WTC11 (cell line): ENCODE data around the gene ARHGEF1. TPM values are rescaled to one million over a fixed set of nuclear protein-coding genes. Genes with fewer than 3 reads are reported as not detected.

ENCODE experiments used
- ATAC-seq: fragments of 200-7000 bp; cut with Tn5 transposase; 2 replicates; pipeline ENCODE4 v1.10.0; 2021; ENCODE audit warnings: mild to moderate bottlenecking, moderate library complexity
- CTCF ChIA-PET: fragments of 300-600 bp; sonication (Branson Sonifier 250); formaldehyde crosslinking; loops from one replicate; lab custom pipeline; 2021; ENCODE audit warnings: antibody characterized with exemption; lab: Charles Lee
- POLR2A ChIA-PET: fragments of 350-600 bp; sonication (Branson Sonifier 250); formaldehyde crosslinking; loops from one replicate; lab custom pipeline; 2021; ENCODE audit warnings: antibody characterized with exemption; lab: Charles Lee
- DNase-seq: peaks from one replicate; pipeline ENCODE4 v3.0.0; 2021; ENCODE audit warnings: low spot score
- H3K27ac Mint-ChIP-seq: 2 replicates; pipeline ENCODE4 v1.8.0; 2021; ENCODE audit warnings: mixed read lengths
- H3K27me3 Mint-ChIP-seq: 2 replicates; pipeline ENCODE4 v1.8.0; 2021; ENCODE audit warnings: low read depth, mild to moderate bottlenecking, moderate library complexity, mixed read lengths
- H3K36me3 Mint-ChIP-seq: 2 replicates; pipeline ENCODE4 v1.8.0; 2021; ENCODE audit warnings: mixed read lengths
- H3K4me1 Mint-ChIP-seq: 2 replicates; pipeline ENCODE4 v1.8.0; 2022; ENCODE audit warnings: mixed read lengths
- H3K4me3 Mint-ChIP-seq: 2 replicates; pipeline ENCODE4 v1.8.0; 2021; ENCODE audit warnings: mild to moderate bottlenecking, moderate library complexity, mixed read lengths
- H3K9me3 Mint-ChIP-seq: 2 replicates; pipeline ENCODE4 v1.8.0; 2021; ENCODE audit warnings: mixed read lengths
- CBFB ChIP-seq: sonication (generic); formaldehyde crosslinking; IDR thresholded peaks from 2 replicates; pipeline ENCODE4 v1.8.1; 2022; ENCODE audit warnings: mild to moderate bottlenecking, low read depth, missing genetic modification reagents
- FOXJ3 ChIP-seq: sonication (generic); formaldehyde crosslinking; IDR thresholded peaks from 2 replicates; pipeline ENCODE4 v1.9.0; 2021; ENCODE audit warnings: missing genetic modification reagents, mild to moderate bottlenecking, borderline replicate concordance
- FOXP1 ChIP-seq: sonication (generic); formaldehyde crosslinking; IDR thresholded peaks from 2 replicates; pipeline ENCODE4 v1.8.0; 2022; ENCODE audit warnings: missing genetic modification reagents, mild to moderate bottlenecking, moderate library complexity, borderline replicate concordance
- GABPB1 ChIP-seq: sonication (generic); formaldehyde crosslinking; IDR thresholded peaks from 2 replicates; pipeline ENCODE4 v1.8.1; 2023; ENCODE audit warnings: mild to moderate bottlenecking, missing genetic modification reagents
- JAZF1 ChIP-seq: fragments of 250-450 bp; sonication (Bioruptor Pico); IDR thresholded peaks from 2 replicates; pipeline ENCODE4 v1.9.0; 2021; ENCODE audit warnings: moderate library complexity, mild to moderate bottlenecking, inconsistent platforms
- OVOL2 ChIP-seq: fragments of 250-450 bp; sonication (Bioruptor Pico); IDR thresholded peaks from 2 replicates; pipeline ENCODE4 v1.9.0; 2021; ENCODE audit warnings: mild to moderate bottlenecking, borderline replicate concordance
- SOX15 ChIP-seq: fragments of 250-450 bp; sonication (Bioruptor Pico); IDR thresholded peaks from 2 replicates; pipeline ENCODE4 v1.9.0; 2021; ENCODE audit warnings: mild to moderate bottlenecking
- TP53 ChIP-seq: sonication (generic); formaldehyde crosslinking; IDR thresholded peaks from 2 replicates; pipeline ENCODE4 v1.8.1; 2023; ENCODE audit warnings: mild to moderate bottlenecking, missing genetic modification reagents
- ZNF396 ChIP-seq: fragments of 250-450 bp; sonication (Bioruptor Pico); IDR thresholded peaks from 2 replicates; pipeline ENCODE4 v1.8.0; 2021; ENCODE audit warnings: mild to moderate bottlenecking, moderate library complexity, borderline replicate concordance
- total RNA-seq: library from RNA; stranded (reverse); gene quantifications from 3 replicates; pipeline ENCODE4 v1.2.3, GENCODE V29; 2021
- TF ChIP-seq, protein P1 (sequence below): fragments of 250-450 bp; sonication (Bioruptor Pico); IDR thresholded peaks from 2 replicates; pipeline ENCODE4 v1.9.0; 2021; ENCODE audit warnings: mild to moderate bottlenecking, borderline replicate concordance
- TF ChIP-seq, protein P2 (sequence below): sonication (generic); formaldehyde crosslinking; conservative IDR thresholded peaks from 2 replicates; pipeline ENCODE4 v1.8.1; 2022; ENCODE audit warnings: mild to moderate bottlenecking, missing genetic modification reagents
- TF ChIP-seq, protein P3 (sequence below): sonication (generic); formaldehyde crosslinking; IDR thresholded peaks from 2 replicates; pipeline ENCODE4 v1.8.1; 2022; ENCODE audit warnings: low read depth, mild to moderate bottlenecking, moderate library complexity, missing genetic modification reagents, borderline replicate concordance
- TF ChIP-seq, protein P4 (sequence below): sonication (generic); formaldehyde crosslinking; IDR thresholded peaks from 2 replicates; pipeline ENCODE4 v1.8.0; 2022; ENCODE audit warnings: mild to moderate bottlenecking, missing genetic modification reagents
- TF ChIP-seq, protein P5 (sequence below): fragments of 250-450 bp; sonication (Bioruptor Pico); IDR thresholded peaks from 2 replicates; pipeline ENCODE4 v1.9.0; 2021; ENCODE audit warnings: mild to moderate bottlenecking
- TF ChIP-seq, protein P6 (sequence below): fragments of 250-450 bp; sonication (Bioruptor Pico); conservative IDR thresholded peaks from 2 replicates; pipeline ENCODE4 v1.9.0; 2021; ENCODE audit warnings: mild to moderate bottlenecking
- TF ChIP-seq, protein P7 (sequence below): sonication (generic); formaldehyde crosslinking; IDR thresholded peaks from 2 replicates; pipeline ENCODE4 v1.8.0; 2022; ENCODE audit warnings: mild to moderate bottlenecking, missing genetic modification reagents

ARHGEF1 gene
- total RNA-seq, 1 experiment from 2014 or later, result 102 TPM

DNA sequence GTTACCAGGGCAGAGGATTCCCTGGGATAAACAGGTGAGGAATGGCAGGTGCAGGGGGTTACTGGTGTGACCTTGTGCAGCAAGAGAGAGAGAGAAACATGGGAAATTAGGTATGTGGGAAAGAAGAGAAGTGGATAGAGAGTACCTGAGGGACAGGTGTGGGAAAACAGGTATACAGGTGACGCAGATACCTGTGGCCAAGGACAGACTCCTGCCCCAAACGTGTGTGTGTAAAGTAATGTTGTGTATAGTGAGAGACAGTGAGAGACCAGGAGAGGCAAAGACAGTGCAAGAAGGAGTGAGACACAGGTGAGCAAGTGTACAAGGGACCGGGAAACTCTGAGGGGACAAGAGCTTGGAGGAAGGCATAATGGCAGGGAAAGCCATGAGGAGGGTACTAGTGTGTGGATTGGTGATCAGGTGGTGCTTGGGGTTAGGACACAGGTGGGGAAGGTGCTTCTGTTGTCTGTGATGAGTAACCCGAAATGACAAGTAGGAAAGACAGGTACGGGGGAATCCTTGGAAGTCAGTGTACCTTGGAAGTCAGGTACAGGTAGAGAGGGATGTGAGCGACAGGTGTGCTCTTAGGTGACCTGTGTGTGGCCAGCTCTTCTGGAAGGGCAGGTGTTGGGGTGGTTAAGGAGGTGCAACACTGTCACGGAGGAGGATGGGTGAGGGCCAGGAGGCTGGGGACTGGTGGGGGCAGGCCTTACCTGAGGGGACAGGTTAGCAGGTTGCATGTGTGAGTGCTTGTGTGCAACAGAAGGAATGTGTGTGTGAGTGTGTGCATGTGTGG, 42.4 kb downstream of the ARHGEF1 start:
- Mint-ChIP-seq H3K27ac (no peak overlapping the region), H3K4me1 (peaks cover 22% of the 10 kb centered on the region), H3K4me3 (no peak overlapping the region), H3K9me3 (no peaks in the 10 kb centered on the region), H3K27me3 (peaks cover 19% of the 10 kb centered on the region), H3K36me3 (no peaks in the 10 kb centered on the region)
- POLR2A ChIA-PET, result no interaction called here
- ATAC-seq (no peak), DNase-seq (no peak)
- CTCF ChIA-PET, result no interaction called here
- TF ChIP-seq SOX15 (CRISPR knock-in tag) (no peak), GABPB1 (CRISPR knock-in tag) (no peak), JAZF1 (CRISPR knock-in tag) (no peak), OVOL2 (CRISPR knock-in tag) (no peak), TP53 (no peak), CBFB (CRISPR knock-in tag) (no peak), ZNF396 (CRISPR knock-in tag) (no peak)
- TF ChIP-seq, protein P1, sequence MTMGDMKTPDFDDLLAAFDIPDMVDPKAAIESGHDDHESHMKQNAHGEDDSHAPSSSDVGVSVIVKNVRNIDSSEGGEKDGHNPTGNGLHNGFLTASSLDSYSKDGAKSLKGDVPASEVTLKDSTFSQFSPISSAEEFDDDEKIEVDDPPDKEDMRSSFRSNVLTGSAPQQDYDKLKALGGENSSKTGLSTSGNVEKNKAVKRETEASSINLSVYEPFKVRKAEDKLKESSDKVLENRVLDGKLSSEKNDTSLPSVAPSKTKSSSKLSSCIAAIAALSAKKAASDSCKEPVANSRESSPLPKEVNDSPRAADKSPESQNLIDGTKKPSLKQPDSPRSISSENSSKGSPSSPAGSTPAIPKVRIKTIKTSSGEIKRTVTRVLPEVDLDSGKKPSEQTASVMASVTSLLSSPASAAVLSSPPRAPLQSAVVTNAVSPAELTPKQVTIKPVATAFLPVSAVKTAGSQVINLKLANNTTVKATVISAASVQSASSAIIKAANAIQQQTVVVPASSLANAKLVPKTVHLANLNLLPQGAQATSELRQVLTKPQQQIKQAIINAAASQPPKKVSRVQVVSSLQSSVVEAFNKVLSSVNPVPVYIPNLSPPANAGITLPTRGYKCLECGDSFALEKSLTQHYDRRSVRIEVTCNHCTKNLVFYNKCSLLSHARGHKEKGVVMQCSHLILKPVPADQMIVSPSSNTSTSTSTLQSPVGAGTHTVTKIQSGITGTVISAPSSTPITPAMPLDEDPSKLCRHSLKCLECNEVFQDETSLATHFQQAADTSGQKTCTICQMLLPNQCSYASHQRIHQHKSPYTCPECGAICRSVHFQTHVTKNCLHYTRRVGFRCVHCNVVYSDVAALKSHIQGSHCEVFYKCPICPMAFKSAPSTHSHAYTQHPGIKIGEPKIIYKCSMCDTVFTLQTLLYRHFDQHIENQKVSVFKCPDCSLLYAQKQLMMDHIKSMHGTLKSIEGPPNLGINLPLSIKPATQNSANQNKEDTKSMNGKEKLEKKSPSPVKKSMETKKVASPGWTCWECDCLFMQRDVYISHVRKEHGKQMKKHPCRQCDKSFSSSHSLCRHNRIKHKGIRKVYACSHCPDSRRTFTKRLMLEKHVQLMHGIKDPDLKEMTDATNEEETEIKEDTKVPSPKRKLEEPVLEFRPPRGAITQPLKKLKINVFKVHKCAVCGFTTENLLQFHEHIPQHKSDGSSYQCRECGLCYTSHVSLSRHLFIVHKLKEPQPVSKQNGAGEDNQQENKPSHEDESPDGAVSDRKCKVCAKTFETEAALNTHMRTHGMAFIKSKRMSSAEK (CRISPR knock-in tag), result no peak
- TF ChIP-seq, protein P2, sequence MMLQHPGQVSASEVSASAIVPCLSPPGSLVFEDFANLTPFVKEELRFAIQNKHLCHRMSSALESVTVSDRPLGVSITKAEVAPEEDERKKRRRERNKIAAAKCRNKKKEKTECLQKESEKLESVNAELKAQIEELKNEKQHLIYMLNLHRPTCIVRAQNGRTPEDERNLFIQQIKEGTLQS, result no peak
- TF ChIP-seq, protein P3, sequence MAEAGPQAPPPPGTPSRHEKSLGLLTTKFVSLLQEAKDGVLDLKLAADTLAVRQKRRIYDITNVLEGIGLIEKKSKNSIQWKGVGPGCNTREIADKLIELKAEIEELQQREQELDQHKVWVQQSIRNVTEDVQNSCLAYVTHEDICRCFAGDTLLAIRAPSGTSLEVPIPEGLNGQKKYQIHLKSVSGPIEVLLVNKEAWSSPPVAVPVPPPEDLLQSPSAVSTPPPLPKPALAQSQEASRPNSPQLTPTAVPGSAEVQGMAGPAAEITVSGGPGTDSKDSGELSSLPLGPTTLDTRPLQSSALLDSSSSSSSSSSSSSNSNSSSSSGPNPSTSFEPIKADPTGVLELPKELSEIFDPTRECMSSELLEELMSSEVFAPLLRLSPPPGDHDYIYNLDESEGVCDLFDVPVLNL (CRISPR knock-in tag), result no peak
- TF ChIP-seq, all 79 proteins: peak for 0

DNA sequence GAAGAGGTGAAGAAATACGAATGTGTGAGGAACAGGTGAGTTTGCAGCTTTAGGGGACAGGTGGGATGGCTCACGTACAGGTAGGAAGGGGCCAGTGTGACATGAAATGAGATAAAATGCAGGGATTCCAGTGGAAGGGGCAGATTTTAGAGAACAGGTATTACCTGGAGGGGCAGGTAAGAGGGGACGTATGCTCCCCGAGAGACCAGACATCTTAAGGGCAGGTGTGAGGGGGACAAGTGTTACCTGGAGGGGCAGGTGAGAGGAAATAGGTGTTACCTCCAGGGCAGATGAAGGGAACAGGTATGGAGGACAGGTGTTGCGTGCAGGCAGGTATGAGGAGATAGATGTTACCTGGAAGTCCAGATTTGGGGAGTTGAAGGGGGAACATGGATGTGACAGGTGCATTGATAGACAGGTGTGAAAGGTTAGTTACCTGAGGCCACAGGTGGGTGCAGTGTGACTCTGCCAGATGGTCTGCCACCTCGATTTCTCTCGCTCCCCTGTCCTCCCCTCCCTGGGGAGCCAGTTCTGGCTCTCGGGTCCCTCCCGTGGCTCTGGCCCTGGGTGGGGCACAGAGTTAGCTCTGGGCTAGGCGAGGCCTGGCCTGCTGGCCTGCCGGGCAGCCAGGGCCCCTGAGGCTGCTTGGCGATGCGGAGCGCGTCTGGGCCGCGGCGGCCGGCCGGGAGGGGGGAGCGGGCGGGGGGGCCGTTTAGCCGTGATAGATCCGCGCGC, 43.2 kb downstream of the ARHGEF1 start:
- DNase-seq (no peak), ATAC-seq (no peak)
- no peak overlapping the region for H3K4me3 Mint-ChIP-seq
- no peak overlapping the region for H3K27ac Mint-ChIP-seq
- no peaks in the 10 kb centered on the region for H3K9me3 Mint-ChIP-seq
- peaks cover 26% of the 10 kb centered on the region for H3K27me3 Mint-ChIP-seq
- CTCF ChIA-PET, result no interaction called here
- H3K4me1 Mint-ChIP-seq, result peaks cover 28% of the 10 kb centered on the region
- POLR2A ChIA-PET, result interaction anchor here (0.5 kb wide), 1 partner anchor 94 kb away, joined by 5 read pairs; no protein-coding TSS in a partner anchor
- H3K36me3 Mint-ChIP-seq, result no peaks in the 10 kb centered on the region
- TF ChIP-seq FOXP1 (CRISPR knock-in tag), result no peak
- TF ChIP-seq, protein P4, sequence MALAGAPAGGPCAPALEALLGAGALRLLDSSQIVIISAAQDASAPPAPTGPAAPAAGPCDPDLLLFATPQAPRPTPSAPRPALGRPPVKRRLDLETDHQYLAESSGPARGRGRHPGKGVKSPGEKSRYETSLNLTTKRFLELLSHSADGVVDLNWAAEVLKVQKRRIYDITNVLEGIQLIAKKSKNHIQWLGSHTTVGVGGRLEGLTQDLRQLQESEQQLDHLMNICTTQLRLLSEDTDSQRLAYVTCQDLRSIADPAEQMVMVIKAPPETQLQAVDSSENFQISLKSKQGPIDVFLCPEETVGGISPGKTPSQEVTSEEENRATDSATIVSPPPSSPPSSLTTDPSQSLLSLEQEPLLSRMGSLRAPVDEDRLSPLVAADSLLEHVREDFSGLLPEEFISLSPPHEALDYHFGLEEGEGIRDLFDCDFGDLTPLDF, result no peak
- TF ChIP-seq, protein P5, sequence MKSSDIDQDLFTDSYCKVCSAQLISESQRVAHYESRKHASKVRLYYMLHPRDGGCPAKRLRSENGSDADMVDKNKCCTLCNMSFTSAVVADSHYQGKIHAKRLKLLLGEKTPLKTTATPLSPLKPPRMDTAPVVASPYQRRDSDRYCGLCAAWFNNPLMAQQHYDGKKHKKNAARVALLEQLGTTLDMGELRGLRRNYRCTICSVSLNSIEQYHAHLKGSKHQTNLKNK, result no peak
- TF ChIP-seq, protein P6, sequence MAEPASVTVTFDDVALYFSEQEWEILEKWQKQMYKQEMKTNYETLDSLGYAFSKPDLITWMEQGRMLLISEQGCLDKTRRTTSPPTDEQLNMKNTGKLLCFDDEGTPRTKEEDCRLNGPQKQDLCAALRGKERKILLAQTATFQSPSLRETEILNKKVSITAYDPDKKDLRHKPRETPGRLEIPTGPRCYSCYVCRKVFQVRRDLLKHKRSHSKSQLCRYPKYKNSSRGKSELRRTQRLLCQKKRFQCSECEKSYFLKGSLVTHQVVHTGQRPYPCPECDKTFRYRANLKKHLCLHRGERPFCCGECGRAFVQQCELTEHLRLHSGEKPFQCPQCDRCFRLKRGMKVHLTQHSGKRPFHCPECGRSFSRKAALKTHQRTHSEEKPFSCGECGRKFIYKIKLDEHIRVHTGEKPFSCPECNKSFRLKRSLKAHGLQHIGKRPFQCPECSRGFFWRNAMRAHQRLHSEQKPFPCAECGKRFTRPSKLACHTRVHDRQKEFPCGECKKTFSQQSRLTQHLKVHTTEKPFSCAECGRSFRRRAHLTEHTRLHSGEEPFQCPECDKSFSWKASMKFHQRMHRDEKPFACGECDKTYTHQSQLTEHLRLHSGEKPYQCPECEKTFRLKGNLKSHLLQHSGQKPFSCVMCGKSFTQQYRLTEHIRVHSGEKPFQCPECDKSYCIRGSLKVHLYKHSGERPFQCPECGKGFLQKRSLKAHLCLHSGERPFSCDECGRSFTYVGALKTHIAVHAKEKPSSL (CRISPR knock-in tag), result no peak
- TF ChIP-seq, protein P7, sequence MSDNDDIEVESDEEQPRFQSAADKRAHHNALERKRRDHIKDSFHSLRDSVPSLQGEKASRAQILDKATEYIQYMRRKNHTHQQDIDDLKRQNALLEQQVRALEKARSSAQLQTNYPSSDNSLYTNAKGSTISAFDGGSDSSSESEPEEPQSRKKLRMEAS (CRISPR knock-in tag), result no peak
- TF ChIP-seq ZNF396 (CRISPR knock-in tag), result no peak
- no peak for TF ChIP-seq FOXJ3 (CRISPR knock-in tag)
